HCT116 (cell line): ENCODE measurements around the gene DCTN4. TPM values are rescaled to one million over a fixed set of nuclear protein-coding genes. Genes with fewer than 3 reads are reported as not detected.

Experiments
- ATAC-seq: fragments of 200-7000 bp; cut with Tn5 transposase; 2 replicates; pipeline ENCODE4 v1.9.1; 2020; ENCODE audit warnings: mild to moderate bottlenecking, moderate library complexity
- BruUV-seq: library from RNA; stranded (reverse); fragments of 400-500 nt; replicated peaks from 2 replicates; lab custom pipeline; 2021; lab: Mats Ljungman, UMichigan
- CTCF ChIA-PET: fragments of 300-600 bp; sonication (Branson Sonifier 250); formaldehyde crosslinking; loops from one replicate; lab custom pipeline; 2021; ENCODE audit warnings: antibody characterized with exemption; lab: Charles Lee
- POLR2A ChIA-PET: fragments of 300-600, 350-600 bp; sonication (Branson Sonifier 250); formaldehyde crosslinking; loops from one replicate; lab custom pipeline; 2021; ENCODE audit warnings: antibody characterized with exemption; lab: Charles Lee
- RAD21 ChIA-PET, 2 experiments: fragments of 300-600 bp; sonication (Branson Sonifier 250); formaldehyde crosslinking; loops; one replicate each; lab custom pipeline; 2023; ENCODE audit warnings: low total read pairs in 2 of 2; ENCODE audit not compliant: uncharacterized antibody in 2 of 2, unreplicated experiment in 2 of 2, low non-redundant PET in 1 of 2; lab: Charles Lee
- DNase-seq: peaks from one replicate; pipeline ENCODE4 v3.0.0-alpha.2; 2010; ENCODE audit warnings: low read depth, low spot score
- H2AFZ ChIP-seq: fragments of 200-600 bp; shearing (Covaris generic), sonication (generic); 2 replicates; pipeline ENCODE4 v1.6.1; 2017; ENCODE audit warnings: low read depth, mixed run types, mixed read lengths, antibody characterized with exemption, low read length; ENCODE audit not compliant: poor library complexity, severe bottlenecking
- H3K27ac ChIP-seq: 2 replicates; pipeline ENCODE4 v1.5.1; 2012; ENCODE audit warnings: low read depth, low read length
- H3K27me3 ChIP-seq: fragments of 200-600 bp; sonication (generic); 2 replicates; pipeline ENCODE4 v1.6.1; 2016; ENCODE audit warnings: mixed run types, low read length, mixed read lengths; ENCODE audit not compliant: insufficient read depth
- H3K36me3 ChIP-seq, 2 experiments: fragments of 200-500 bp in 1 of 2; fragments of 200-600 bp in 1 of 2; sonication (Bioruptor generic) in 1 of 2; sonication (generic) in 1 of 2; 2 replicates each; pipeline versions ENCODE4 v1.5.1 to v1.6.1; 2014 to 2016; ENCODE audit warnings: low read length in 2 of 2, inconsistent platforms in 1 of 2, mixed read lengths in 1 of 2, mixed run types in 1 of 2; ENCODE audit not compliant: insufficient read depth in 2 of 2, control insufficient read depth in 1 of 2
- H3K4me1 ChIP-seq, 2 experiments: fragments of 200-600 bp in 1 of 2; sonication (generic) in 1 of 2; 2 replicates each; pipeline versions ENCODE4 v1.5.1 to v1.6.1; 2012 to 2017; ENCODE audit warnings: low read length in 2 of 2, inconsistent platforms in 1 of 2, mild to moderate bottlenecking in 1 of 2, mixed read lengths in 1 of 2, mixed run types in 1 of 2, moderate library complexity in 1 of 2; ENCODE audit not compliant: insufficient read depth in 2 of 2, control insufficient read depth in 1 of 2
- H3K4me2 ChIP-seq: fragments of 200-600 bp; sonication (generic); 2 replicates; pipeline ENCODE4 v1.6.1; 2017; ENCODE audit warnings: mixed run types, low read length, mixed read lengths
- H3K4me3 ChIP-seq, 2 experiments: fragments of 200-600 bp in 1 of 2; sonication (generic) in 1 of 2; replicated peaks in 1 of 2; 2 replicates each; pipeline ENCODE4 v1.5.1; 2011 to 2016; ENCODE audit warnings: low read length in 2 of 2, control low read depth in 1 of 2, low read depth in 1 of 2, mild to moderate bottlenecking in 1 of 2, mixed read lengths in 1 of 2, mixed run types in 1 of 2
- H3K79me2 ChIP-seq: fragments of 200-600 bp; sonication (generic); 2 replicates; pipeline ENCODE4 v1.6.1; 2017; ENCODE audit warnings: mild to moderate bottlenecking, mixed run types, low read length, moderate library complexity, mixed read lengths; ENCODE audit not compliant: insufficient read depth
- H3K9ac ChIP-seq: fragments of 200-600 bp; sonication (generic); 2 replicates; pipeline ENCODE4 v1.6.1; 2016; ENCODE audit warnings: low read length, mixed read lengths
- H3K9me2 ChIP-seq: fragments of 200-600 bp; sonication (generic), shearing (Covaris generic); 2 replicates; pipeline ENCODE4 v1.6.1; 2017; ENCODE audit warnings: mixed run types, mild to moderate bottlenecking, moderate library complexity; ENCODE audit not compliant: insufficient read depth
- H3K9me3 ChIP-seq, 2 experiments: fragments of 200-500 bp in 1 of 2; fragments of 200-600 bp in 1 of 2; sonication (Bioruptor generic) in 1 of 2; sonication (generic) in 1 of 2; 2 replicates each; pipeline ENCODE4 v1.6.1; 2014 to 2017; ENCODE audit warnings: low read length in 2 of 2, mixed read lengths in 2 of 2, inconsistent platforms in 1 of 2, low read depth in 1 of 2, mild to moderate bottlenecking in 1 of 2, mixed run types in 1 of 2, moderate library complexity in 1 of 2; ENCODE audit not compliant: control insufficient read depth in 1 of 2, insufficient read depth in 1 of 2
- H4K20me1 ChIP-seq: fragments of 200-600 bp; sonication (generic), shearing (Covaris generic); 2 replicates; pipeline ENCODE4 v1.6.1; 2017; ENCODE audit warnings: mixed run types, mild to moderate bottlenecking, moderate library complexity; ENCODE audit not compliant: insufficient read depth
- EGR1 ChIP-seq: IDR thresholded peaks from 2 replicates; pipeline ENCODE4 v1.6.1; 2012; ENCODE audit warnings: low read depth
- EZH2 ChIP-seq: fragments of 200-600 bp; sonication (generic); IDR thresholded peaks from 2 replicates; pipeline ENCODE4 v1.6.1; 2017; ENCODE audit warnings: antibody characterized with exemption, mixed run types
- REST ChIP-seq: IDR thresholded peaks from 2 replicates; pipeline ENCODE4 v1.6.1; 2012; ENCODE audit warnings: low read depth
- SRF ChIP-seq: IDR thresholded peaks from 2 replicates; pipeline ENCODE4 v1.6.1; 2012; ENCODE audit warnings: low read depth
- intact Hi-C: fragments of 100-400 bp; cut with micrococcal nuclease; formaldehyde crosslinking; loops from 2 replicates; pipeline ENCODE4 v1.10.0; 2022
- total RNA-seq: library from RNA; stranded (reverse); gene quantifications from one replicate; pipeline ENCODE4 v1.2.1, GENCODE V29; 2021; ENCODE audit not compliant: unreplicated experiment

Gene DCTN4
- total RNA-seq, 1 experiment from 2014 or later: 78.8 TPM

DNA sequence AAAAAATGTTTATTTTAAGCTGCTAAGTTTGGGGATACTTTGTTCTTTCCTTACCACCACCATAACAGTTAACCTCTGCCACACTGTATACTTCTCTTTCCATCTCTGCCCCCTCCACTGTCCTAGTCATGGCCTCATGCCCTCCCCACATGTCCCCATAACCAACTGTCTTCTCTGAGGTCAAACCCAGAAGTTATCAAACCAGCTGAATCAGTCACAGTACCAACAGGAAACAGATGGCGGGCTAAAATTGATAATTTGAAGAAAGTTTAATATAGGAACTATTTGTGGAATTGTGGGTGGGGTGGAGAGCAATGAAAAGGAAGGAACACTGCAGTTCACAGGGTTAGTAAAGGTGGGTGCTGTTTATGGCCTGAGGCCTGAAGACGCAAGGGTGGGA lies 5.7 kb upstream of the DCTN4 start:
- H3K4me1 ChIP-seq: peaks cover 0 to 6% of the 10 kb centered on the region in 2 experiments; a peak in 1 of 4 replicates
- no peak overlapping the region for H3K27ac ChIP-seq
- H3K27me3 ChIP-seq: no peaks in the 10 kb centered on the region
- H2AFZ ChIP-seq: no peak overlapping the region
- TF ChIP-seq SRF: no peak
- TF ChIP-seq EZH2: no peak
- no peak for TF ChIP-seq EGR1
- TF ChIP-seq REST: no peak
- H3K9me2 ChIP-seq: no peaks in the 10 kb centered on the region
- intact Hi-C loops: no loop called here
- H3K36me3 ChIP-seq: no peaks in the 10 kb centered on the region
- no peaks in the 10 kb centered on the region for H3K9me3 ChIP-seq
- ATAC-seq (no peak), DNase-seq (no peak)
- RAD21 ChIA-PET: no interaction called here
- no peak overlapping the region for H3K9ac ChIP-seq
- no peaks in the 10 kb centered on the region for H3K79me2 ChIP-seq
- no peak overlapping the region for H3K4me3 ChIP-seq
- no peaks in the 10 kb centered on the region for H4K20me1 ChIP-seq
- CTCF ChIA-PET: no interaction called here
- no peak overlapping the region for H3K4me2 ChIP-seq
- POLR2A ChIA-PET: interaction anchor here (1.0 to 2.0 kb wide), 3 partner anchors 13 to 19 kb away, joined by 3 to 9 read pairs (median 6); partner anchors contain the start of gene SMIM3
- no TSS peak for BruUV-seq
